Measurements from ENCODE around the gene C12orf42. TPM values are rescaled to one million over a fixed set of nuclear protein-coding genes. Genes with fewer than 3 reads are reported as not detected.

The C12orf42 gene
- total RNA-seq, 1 experiment from 2014 or later: 0.37 TPM

DNA sequence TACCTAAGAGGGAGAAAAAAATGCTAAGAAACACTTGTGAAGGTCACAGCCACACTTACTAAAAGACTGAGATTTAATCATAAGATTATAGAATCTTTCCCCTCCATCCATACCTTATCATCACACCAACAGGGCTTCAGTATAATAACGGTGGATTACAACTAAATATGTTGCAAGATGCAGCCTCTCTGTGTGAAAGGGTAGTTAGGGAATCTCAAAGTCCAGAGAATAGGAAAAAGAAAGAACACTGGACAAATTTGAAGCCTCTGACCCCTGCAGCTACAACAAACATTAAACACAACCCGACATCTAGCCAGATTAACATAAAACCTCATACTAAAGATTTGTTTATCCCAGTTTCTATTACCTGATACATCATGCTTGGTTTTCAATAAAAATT lies 181.0 kb downstream of the C12orf42 start:
- no peaks in the 10 kb centered on the region for H3K36me3 Mint-ChIP-seq
- no peak for ATAC-seq
- ChIA-PET CTCF (no interaction called here), POLR2A (no interaction called here)
- no peak overlapping the region for H3K27ac Mint-ChIP-seq
- H3K4me1 Mint-ChIP-seq: peaks cover 3% of the 10 kb centered on the region; the same call in 1 of the 2 replicates
- TF ChIP-seq FOXP1 (CRISPR knock-in tag; IDR thresholded peaks at IDR 0.05; ENCODE audit: borderline replicate concordance) (no peak), ZNF138 (CRISPR knock-in tag; conservative IDR thresholded peaks at IDR 0.05) (no peak), ZNF671 (CRISPR knock-in tag; IDR thresholded peaks at IDR 0.05) (no peak), SMAD4 (CRISPR knock-in tag; IDR thresholded peaks at IDR 0.05) (no peak), NR3C1 (CRISPR knock-in tag; conservative IDR thresholded peaks at IDR 0.05; ENCODE audit: low read depth) (no peak), E2F4 (CRISPR knock-in tag; IDR thresholded peaks at IDR 0.05; ENCODE audit: borderline replicate concordance, low read depth) (no peak), ZNF423 (CRISPR knock-in tag; IDR thresholded peaks at IDR 0.05) (no peak), ZBTB21 (CRISPR knock-in tag; IDR thresholded peaks at IDR 0.05; ENCODE audit: borderline replicate concordance) (no peak), MLX (CRISPR knock-in tag; IDR thresholded peaks at IDR 0.05) (no peak)
- TF ChIP-seq, protein P1, sequence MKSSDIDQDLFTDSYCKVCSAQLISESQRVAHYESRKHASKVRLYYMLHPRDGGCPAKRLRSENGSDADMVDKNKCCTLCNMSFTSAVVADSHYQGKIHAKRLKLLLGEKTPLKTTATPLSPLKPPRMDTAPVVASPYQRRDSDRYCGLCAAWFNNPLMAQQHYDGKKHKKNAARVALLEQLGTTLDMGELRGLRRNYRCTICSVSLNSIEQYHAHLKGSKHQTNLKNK (CRISPR knock-in tag; IDR thresholded peaks at IDR 0.05): no peak
- TF ChIP-seq, protein P2, sequence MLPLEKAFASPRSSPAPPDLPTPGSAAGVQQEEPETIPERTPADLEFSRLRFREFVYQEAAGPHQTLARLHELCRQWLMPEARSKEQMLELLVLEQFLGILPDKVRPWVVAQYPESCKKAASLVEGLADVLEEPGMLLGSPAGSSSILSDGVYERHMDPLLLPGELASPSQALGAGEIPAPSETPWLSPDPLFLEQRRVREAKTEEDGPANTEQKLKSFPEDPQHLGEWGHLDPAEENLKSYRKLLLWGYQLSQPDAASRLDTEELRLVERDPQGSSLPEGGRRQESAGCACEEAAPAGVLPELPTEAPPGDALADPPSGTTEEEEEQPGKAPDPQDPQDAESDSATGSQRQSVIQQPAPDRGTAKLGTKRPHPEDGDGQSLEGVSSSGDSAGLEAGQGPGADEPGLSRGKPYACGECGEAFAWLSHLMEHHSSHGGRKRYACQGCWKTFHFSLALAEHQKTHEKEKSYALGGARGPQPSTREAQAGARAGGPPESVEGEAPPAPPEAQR (CRISPR knock-in tag; IDR thresholded peaks at IDR 0.05): no peak
- TF ChIP-seq, protein P3, sequence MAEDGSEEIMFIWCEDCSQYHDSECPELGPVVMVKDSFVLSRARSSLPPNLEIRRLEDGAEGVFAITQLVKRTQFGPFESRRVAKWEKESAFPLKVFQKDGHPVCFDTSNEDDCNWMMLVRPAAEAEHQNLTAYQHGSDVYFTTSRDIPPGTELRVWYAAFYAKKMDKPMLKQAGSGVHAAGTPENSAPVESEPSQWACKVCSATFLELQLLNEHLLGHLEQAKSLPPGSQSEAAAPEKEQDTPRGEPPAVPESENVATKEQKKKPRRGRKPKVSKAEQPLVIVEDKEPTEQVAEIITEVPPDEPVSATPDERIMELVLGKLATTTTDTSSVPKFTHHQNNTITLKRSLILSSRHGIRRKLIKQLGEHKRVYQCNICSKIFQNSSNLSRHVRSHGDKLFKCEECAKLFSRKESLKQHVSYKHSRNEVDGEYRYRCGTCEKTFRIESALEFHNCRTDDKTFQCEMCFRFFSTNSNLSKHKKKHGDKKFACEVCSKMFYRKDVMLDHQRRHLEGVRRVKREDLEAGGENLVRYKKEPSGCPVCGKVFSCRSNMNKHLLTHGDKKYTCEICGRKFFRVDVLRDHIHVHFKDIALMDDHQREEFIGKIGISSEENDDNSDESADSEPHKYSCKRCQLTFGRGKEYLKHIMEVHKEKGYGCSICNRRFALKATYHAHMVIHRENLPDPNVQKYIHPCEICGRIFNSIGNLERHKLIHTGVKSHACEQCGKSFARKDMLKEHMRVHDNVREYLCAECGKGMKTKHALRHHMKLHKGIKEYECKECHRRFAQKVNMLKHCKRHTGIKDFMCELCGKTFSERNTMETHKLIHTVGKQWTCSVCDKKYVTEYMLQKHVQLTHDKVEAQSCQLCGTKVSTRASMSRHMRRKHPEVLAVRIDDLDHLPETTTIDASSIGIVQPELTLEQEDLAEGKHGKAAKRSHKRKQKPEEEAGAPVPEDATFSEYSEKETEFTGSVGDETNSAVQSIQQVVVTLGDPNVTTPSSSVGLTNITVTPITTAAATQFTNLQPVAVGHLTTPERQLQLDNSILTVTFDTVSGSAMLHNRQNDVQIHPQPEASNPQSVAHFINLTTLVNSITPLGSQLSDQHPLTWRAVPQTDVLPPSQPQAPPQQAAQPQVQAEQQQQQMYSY (CRISPR knock-in tag; IDR thresholded peaks at IDR 0.05): no peak
- TF ChIP-seq, protein P4, sequence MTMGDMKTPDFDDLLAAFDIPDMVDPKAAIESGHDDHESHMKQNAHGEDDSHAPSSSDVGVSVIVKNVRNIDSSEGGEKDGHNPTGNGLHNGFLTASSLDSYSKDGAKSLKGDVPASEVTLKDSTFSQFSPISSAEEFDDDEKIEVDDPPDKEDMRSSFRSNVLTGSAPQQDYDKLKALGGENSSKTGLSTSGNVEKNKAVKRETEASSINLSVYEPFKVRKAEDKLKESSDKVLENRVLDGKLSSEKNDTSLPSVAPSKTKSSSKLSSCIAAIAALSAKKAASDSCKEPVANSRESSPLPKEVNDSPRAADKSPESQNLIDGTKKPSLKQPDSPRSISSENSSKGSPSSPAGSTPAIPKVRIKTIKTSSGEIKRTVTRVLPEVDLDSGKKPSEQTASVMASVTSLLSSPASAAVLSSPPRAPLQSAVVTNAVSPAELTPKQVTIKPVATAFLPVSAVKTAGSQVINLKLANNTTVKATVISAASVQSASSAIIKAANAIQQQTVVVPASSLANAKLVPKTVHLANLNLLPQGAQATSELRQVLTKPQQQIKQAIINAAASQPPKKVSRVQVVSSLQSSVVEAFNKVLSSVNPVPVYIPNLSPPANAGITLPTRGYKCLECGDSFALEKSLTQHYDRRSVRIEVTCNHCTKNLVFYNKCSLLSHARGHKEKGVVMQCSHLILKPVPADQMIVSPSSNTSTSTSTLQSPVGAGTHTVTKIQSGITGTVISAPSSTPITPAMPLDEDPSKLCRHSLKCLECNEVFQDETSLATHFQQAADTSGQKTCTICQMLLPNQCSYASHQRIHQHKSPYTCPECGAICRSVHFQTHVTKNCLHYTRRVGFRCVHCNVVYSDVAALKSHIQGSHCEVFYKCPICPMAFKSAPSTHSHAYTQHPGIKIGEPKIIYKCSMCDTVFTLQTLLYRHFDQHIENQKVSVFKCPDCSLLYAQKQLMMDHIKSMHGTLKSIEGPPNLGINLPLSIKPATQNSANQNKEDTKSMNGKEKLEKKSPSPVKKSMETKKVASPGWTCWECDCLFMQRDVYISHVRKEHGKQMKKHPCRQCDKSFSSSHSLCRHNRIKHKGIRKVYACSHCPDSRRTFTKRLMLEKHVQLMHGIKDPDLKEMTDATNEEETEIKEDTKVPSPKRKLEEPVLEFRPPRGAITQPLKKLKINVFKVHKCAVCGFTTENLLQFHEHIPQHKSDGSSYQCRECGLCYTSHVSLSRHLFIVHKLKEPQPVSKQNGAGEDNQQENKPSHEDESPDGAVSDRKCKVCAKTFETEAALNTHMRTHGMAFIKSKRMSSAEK (CRISPR knock-in tag; IDR thresholded peaks at IDR 0.05; ENCODE audit: borderline replicate concordance): no peak
- H3K27me3 Mint-ChIP-seq (ENCODE audit: low read depth): no peaks in the 10 kb centered on the region
- DNase-seq (ENCODE audit: low spot score): no peak
- H3K4me3 Mint-ChIP-seq: no peak overlapping the region
- peaks cover 5% of the 10 kb centered on the region for H3K9me3 Mint-ChIP-seq

DNA sequence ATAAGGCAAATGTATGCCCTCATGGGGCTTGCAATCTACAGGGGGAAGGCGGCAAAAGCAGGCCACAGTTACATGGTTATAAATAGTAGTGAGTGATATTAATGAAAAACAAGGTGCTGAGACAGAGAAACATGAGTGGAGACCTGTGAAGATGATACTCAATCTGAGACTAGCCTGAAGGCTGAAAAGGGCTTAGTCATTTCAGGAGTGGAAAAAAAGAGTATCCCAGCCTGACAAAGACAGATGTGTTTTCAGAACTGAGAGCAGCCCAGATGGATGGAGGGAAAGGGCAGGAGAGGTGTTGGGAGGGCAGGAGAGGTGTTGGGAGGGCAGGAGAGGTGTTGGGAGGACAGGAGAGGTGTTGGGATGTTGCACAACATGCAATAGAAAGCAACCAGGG lies 181.9 kb downstream of the C12orf42 start:
- Mint-ChIP-seq H3K27ac (peak overlapping the region; percentile 9; the same call in 1 of the 2 replicates), H3K36me3 (no peaks in the 10 kb centered on the region), H3K27me3 (ENCODE audit: low read depth) (no peaks in the 10 kb centered on the region), H3K4me1 (peaks cover 3% of the 10 kb centered on the region; the same call in 1 of the 2 replicates), H3K4me3 (no peak overlapping the region), H3K9me3 (peaks cover 5% of the 10 kb centered on the region)
- DNase-seq (ENCODE audit: low spot score) (no peak), ATAC-seq (no peak)
- CTCF ChIA-PET: no interaction called here
- POLR2A ChIA-PET: no interaction called here
- TF ChIP-seq ZNF396 (CRISPR knock-in tag; IDR thresholded peaks at IDR 0.05; ENCODE audit: borderline replicate concordance) (no peak), PRRX2 (CRISPR knock-in tag; IDR thresholded peaks at IDR 0.05) (no peak), EMX1 (CRISPR knock-in tag; IDR thresholded peaks at IDR 0.05) (no peak)
- TF ChIP-seq, protein P5, sequence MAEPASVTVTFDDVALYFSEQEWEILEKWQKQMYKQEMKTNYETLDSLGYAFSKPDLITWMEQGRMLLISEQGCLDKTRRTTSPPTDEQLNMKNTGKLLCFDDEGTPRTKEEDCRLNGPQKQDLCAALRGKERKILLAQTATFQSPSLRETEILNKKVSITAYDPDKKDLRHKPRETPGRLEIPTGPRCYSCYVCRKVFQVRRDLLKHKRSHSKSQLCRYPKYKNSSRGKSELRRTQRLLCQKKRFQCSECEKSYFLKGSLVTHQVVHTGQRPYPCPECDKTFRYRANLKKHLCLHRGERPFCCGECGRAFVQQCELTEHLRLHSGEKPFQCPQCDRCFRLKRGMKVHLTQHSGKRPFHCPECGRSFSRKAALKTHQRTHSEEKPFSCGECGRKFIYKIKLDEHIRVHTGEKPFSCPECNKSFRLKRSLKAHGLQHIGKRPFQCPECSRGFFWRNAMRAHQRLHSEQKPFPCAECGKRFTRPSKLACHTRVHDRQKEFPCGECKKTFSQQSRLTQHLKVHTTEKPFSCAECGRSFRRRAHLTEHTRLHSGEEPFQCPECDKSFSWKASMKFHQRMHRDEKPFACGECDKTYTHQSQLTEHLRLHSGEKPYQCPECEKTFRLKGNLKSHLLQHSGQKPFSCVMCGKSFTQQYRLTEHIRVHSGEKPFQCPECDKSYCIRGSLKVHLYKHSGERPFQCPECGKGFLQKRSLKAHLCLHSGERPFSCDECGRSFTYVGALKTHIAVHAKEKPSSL (CRISPR knock-in tag; conservative IDR thresholded peaks at IDR 0.05): no peak
- TF ChIP-seq, protein P2 (CRISPR knock-in tag; IDR thresholded peaks at IDR 0.05): no peak
